ENCODE data around the gene LPCAT1. TPM values are rescaled to one million over a fixed set of nuclear protein-coding genes. Genes with fewer than 3 reads are reported as not detected.

Gene LPCAT1
- total RNA-seq, 4 donors from 2014 or later, result 7.7 to 44.8 (median 12.0) TPM

DNA sequence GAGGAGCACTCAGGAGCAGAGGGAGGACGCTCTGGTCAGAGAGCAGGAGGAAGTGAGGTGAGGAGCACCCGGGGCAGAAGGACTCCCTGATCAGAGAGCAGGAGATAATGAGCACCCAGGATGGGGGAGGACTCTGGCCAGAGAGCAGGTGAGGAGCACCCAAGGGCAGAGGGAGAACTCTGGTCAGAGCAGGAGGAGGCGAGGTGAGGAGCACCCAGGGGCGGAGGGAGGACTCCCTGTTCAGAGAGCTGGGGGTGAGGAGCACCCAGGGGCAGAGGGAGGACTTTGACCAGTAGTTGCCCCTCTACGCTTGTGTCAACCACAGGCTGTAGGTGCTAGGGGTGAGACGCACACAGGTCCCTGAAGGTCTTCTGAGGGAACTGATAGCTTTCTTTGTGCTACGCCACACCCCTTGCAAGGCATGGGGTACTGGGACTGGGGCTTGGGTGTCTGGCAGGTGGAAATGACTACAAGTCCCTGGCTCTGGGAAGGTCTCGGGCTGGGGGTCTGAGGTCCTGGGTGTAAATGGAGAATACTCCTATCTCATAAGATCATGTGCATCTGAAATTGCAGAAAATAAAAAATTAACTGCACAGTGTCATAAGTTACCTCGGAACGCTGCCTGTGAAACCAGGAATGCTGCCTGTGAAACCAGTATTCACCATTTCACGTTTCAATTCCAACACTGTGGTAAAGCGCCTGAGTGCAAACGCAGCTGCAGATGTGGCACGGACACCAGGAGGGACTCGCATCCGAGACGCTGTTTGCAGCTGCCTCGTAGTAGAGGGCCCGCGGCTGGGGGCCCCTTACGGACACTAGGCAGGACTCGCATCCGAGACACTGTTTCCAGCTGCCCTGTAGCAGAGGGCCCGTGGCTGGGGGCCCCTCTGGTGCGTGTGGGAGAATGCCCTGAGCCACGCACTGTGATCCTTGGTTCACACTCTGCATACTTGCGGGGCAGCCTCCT, 51.5 kb downstream of the LPCAT1 start:
- TF ChIP-seq POLR2A (IDR thresholded peaks at IDR 0.05), result no peak
- TF ChIP-seq, protein P1, sequence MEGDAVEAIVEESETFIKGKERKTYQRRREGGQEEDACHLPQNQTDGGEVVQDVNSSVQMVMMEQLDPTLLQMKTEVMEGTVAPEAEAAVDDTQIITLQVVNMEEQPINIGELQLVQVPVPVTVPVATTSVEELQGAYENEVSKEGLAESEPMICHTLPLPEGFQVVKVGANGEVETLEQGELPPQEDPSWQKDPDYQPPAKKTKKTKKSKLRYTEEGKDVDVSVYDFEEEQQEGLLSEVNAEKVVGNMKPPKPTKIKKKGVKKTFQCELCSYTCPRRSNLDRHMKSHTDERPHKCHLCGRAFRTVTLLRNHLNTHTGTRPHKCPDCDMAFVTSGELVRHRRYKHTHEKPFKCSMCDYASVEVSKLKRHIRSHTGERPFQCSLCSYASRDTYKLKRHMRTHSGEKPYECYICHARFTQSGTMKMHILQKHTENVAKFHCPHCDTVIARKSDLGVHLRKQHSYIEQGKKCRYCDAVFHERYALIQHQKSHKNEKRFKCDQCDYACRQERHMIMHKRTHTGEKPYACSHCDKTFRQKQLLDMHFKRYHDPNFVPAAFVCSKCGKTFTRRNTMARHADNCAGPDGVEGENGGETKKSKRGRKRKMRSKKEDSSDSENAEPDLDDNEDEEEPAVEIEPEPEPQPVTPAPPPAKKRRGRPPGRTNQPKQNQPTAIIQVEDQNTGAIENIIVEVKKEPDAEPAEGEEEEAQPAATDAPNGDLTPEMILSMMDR (IDR thresholded peaks at IDR 0.05), result no peak
- Histone ChIP-seq H3K27ac (no peak overlapping the region), H3K4me3 (no peak overlapping the region), H3K4me1 (peaks cover 0 to 6% (median 0%) of the 10 kb centered on the region in 3 donors), H3K36me3 (peaks cover 0 to 67% (median 0%) of the 10 kb centered on the region in 3 donors), H3K27me3 (no peaks in the 10 kb centered on the region), H3K9me3 (no peaks in the 10 kb centered on the region)
- 93 to 95% methylated on average over 12 to 20 of the region's 27 CpGs for WGBS, 2 donors
- no peak for DNase-seq
- intact Hi-C loops (cut with DNase I), result no loop called here

DNA sequence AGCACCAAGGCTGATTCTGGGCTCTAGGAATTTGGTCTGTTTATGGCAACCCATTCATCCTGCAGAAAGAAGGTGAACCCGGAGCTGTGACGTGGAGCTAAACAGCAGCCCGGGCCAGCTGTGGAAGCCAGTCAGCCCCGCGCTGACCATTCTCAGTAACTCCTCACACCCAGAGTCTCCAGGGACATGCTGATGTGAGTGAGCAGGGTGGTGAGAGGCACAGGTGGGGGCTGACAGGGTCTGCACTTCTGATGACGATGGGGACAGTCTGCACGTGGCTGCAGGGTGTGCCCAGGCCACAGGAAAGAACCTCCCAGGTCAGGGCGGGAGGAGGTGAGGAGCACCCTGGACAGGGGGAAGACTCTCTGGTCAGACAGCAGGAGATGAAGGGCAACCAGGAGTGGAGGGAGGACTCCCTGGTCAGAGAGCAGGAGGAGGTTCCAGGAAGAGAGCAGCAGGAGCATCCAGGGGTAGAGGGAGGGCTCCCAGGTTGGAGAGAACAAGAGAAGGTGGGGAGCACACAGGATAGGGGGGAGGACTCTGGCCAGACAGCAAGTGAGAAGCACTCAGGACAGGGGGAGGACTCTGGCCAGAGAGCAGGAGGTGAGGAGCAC, 52.4 kb downstream of the LPCAT1 start:
- intact Hi-C loops (cut with DNase I), result no loop called here
- no peak for DNase-seq
- no peak overlapping the region for H3K4me3 ChIP-seq
- WGBS, 2 donors, result 87 to 91% methylated on average over 8 of the region's 8 CpGs
- H3K36me3 ChIP-seq, result peaks cover 0 to 67% (median 0%) of the 10 kb centered on the region in 3 donors
- H3K27me3 ChIP-seq, result no peaks in the 10 kb centered on the region
- TF ChIP-seq, protein P1 (IDR thresholded peaks at IDR 0.05), result no peak
- TF ChIP-seq POLR2A (IDR thresholded peaks at IDR 0.05), result no peak
- H3K27ac ChIP-seq, result no peak overlapping the region
- no peaks in the 10 kb centered on the region for H3K9me3 ChIP-seq
- H3K4me1 ChIP-seq, result peaks cover 0 to 1% (median 0%) of the 10 kb centered on the region in 3 donors

DNA sequence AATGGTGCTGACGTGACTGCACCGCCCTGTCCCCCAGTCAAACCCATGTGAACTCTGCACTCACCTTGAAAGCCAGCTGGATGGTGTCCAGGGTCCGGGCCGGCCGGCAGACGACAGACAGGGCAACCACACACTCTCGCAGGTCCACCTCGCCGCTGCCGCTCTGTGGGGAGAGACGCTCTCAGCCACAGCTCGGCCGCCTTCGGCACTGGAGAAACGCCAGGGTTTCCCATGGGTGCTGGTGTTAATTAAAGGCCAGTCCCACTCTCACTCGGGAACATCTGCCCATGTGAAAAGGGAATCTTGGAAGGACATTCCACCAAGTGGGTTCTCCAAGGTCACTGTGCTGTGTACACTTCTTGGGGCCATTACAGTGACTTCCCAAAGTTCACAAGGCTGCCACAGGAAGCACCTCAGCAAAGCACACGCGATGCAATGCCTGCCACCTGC, 53.0 kb downstream of the LPCAT1 start:
- intact Hi-C loops (cut with DNase I), result no loop called here
- no peak overlapping the region for H3K4me3 ChIP-seq
- H3K36me3 ChIP-seq, result peaks cover 0 to 67% (median 5%) of the 10 kb centered on the region in 3 donors

DNA sequence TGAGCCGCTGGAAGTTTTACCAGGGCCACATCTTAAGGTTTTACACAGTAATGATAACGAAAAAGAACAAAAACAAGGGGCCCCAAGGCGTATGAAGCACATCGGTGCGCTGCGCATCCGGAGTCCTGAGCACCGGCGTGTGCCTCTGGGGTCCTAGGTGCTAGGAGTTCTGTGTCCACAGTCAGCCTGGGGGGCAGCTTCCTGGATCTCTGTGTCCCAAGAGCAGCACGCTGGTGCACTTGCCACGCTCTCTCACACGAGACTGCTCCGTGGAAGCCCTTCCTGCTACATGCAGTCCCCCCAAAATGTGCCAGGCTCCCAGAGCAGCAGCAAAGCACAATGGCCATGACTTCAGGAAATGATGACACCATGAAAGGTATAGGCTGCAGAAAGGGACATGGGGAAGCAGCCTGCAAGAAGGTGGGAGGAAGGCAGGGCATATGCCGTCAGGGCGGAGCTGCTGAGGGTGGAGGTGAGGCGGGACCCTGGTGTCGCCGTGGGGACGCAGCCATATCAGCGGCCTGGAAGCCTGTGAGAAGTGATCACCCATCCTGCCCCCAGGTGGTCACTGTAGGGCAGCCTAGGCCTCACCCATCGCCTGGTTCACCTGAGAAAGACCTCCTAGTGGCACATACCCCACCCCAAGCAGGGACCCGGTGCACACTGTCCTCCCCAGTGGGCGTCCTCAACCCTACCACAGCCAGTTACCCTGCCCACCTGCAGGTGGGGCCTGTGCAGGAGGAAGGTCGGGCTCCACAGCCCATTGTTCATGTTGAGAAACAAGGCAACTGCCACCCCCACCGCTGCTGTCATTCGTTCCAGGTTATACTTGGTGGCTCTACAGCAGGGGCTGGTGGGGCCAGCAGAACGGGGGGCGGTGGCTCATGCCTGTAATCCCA, 54.9 kb downstream of the LPCAT1 start:
- H3K36me3 ChIP-seq, result peaks cover 0 to 60% (median 7%) of the 10 kb centered on the region in 3 donors
- no peak overlapping the region for H3K4me3 ChIP-seq
- no peak for TF ChIP-seq POLR2A (IDR thresholded peaks at IDR 0.05)
- TF ChIP-seq, protein P1 (IDR thresholded peaks at IDR 0.05), result no peak
- DNase-seq, result no peak
- no peaks in the 10 kb centered on the region for H3K27me3 ChIP-seq
- no peak overlapping the region for H3K27ac ChIP-seq
- WGBS, 2 donors, result 94% methylated on average over 17 to 21 of the region's 28 CpGs
- no peaks in the 10 kb centered on the region for H3K9me3 ChIP-seq
- no peaks in the 10 kb centered on the region for H3K4me1 ChIP-seq
- intact Hi-C loops (cut with DNase I), result no loop called here

More for the DNA sequence above, 53.0 kb downstream of the LPCAT1 start:
- Histone ChIP-seq H3K4me1 (no peaks in the 10 kb centered on the region), H3K9me3 (no peaks in the 10 kb centered on the region), H3K27ac (no peak overlapping the region), H3K27me3 (no peaks in the 10 kb centered on the region)
- WGBS, 2 donors, result 64 to 84% methylated on average over 4 to 8 of the region's 18 CpGs
- no peak for DNase-seq
- TF ChIP-seq, protein P1 (IDR thresholded peaks at IDR 0.05), result no peak
- no peak for TF ChIP-seq POLR2A (IDR thresholded peaks at IDR 0.05)
